Stimulated activated CD8-positive, alpha-beta memory T cell treated with anti-CD3 and anti-CD28 coated beads, Interleukin-12 subunit alpha, Interleukin-12 subunit beta, amount 100 ng/mL, for 24 hours (primary cell): ENCODE results near the gene AGPAT3.
"Not testable (repeated sequence)": the region's sequence is repeated elsewhere in the genome, so short reads cannot be mapped to it uniquely, and the experiment has no call there.

Source experiments
- DNase-seq: peaks from one replicate; pipeline ENCODE4 v3.0.0-alpha.2; 2020; ENCODE audit errors: extremely low read depth

Gene AGPAT3

GRCh38 chr21:43884012-43884860, 19.2 kb downstream of the AGPAT3 start:
- no peak for DNase-seq

GRCh38 chr21:43884861-43885417, 19.9 kb downstream of the AGPAT3 start:
- no peak for DNase-seq

GRCh38 chr21:43885721-43886120, 20.7 kb downstream of the AGPAT3 start:
- no peak for DNase-seq

- DNase-seq, result no peak
These were observed 21.5 kb downstream of the AGPAT3 start for GRCh38 chr21:43886565-43886964.

GRCh38 chr21:43889069-43889468, 24.0 kb downstream of the AGPAT3 start:
- DNase-seq, result no peak

- DNase-seq, result no peak
These were observed 25.0 kb downstream of the AGPAT3 start for GRCh38 chr21:43890042-43890441.

- DNase-seq, result no peak
These were observed 27.3 kb downstream of the AGPAT3 start for GRCh38 chr21:43892334-43892733.

- no peak for DNase-seq
These were observed 28.0 kb downstream of the AGPAT3 start for GRCh38 chr21:43892984-43893535.

GRCh38 chr21:43893536-43894205, 28.6 kb downstream of the AGPAT3 start:
- DNase-seq, result no peak

- no peak for DNase-seq
These were observed 29.2 kb downstream of the AGPAT3 start for GRCh38 chr21:43894206-43894577.

GRCh38 chr21:43895196-43895595, 30.2 kb downstream of the AGPAT3 start:
- DNase-seq, result no peak

- not testable (repeated sequence) for DNase-seq
These were observed 31.8 kb downstream of the AGPAT3 start for GRCh38 chr21:43896696-43897299.

- DNase-seq, result no peak
These were observed 34.5 kb downstream of the AGPAT3 start for GRCh38 chr21:43899307-43900077.

GRCh38 chr21:43900078-43900385, 35.0 kb downstream of the AGPAT3 start:
- DNase-seq, result no peak

GRCh38 chr21:43900690-43901089, 35.7 kb downstream of the AGPAT3 start:
- DNase-seq, result no peak

- no peak for DNase-seq
These were observed 37.4 kb downstream of the AGPAT3 start for GRCh38 chr21:43902441-43902840.

- DNase-seq, result no peak
These were observed 38.5 kb downstream of the AGPAT3 start for GRCh38 chr21:43903451-43904091.

GRCh38 chr21:43904331-43904781, 39.3 kb downstream of the AGPAT3 start:
- no peak for DNase-seq

GRCh38 chr21:43905726-43906455, 40.9 kb downstream of the AGPAT3 start:
- no peak for DNase-seq
